ENCODE results near the gene PTEN.

- TF ChIP-seq POLR2A (IDR thresholded peaks at IDR 0.05), result no peak
- TF ChIP-seq CTCF (IDR thresholded peaks at IDR 0.05), result no peak
These were observed 23.7 kb downstream of the PTEN start for GRCh38 chr10:87887146-87887545.

Data from esophagus squamous epithelium (tissue), 4 donors.